Endothelial cell of umbilical vein (primary cell): Measurements from ENCODE around the gene FAM13C. TPM values are rescaled to one million over a fixed set of nuclear protein-coding genes. Genes with fewer than 3 reads are reported as not detected.
"Not testable (repeated sequence)": the region's sequence is repeated elsewhere in the genome, so short reads cannot be mapped to it uniquely, and the experiment has no call there.

Experiments used
- BruUV-seq: library from RNA; stranded (reverse); fragments of 400-500 nt; replicated peaks from 2 replicates; lab custom pipeline; 2021; lab: Mats Ljungman, UMichigan
- CTCF ChIA-PET: fragments of 300-600, 350-600 bp; sonication (Branson Sonifier 250); formaldehyde crosslinking; loops from one replicate; lab custom pipeline; 2021; ENCODE audit warnings: antibody characterized with exemption, inconsistent platforms; lab: Charles Lee
- POLR2A ChIA-PET: fragments of 300-600, 350-600 bp; sonication (Branson Sonifier 250); formaldehyde crosslinking; loops from one replicate; lab custom pipeline; 2021; ENCODE audit warnings: antibody characterized with exemption, inconsistent platforms; lab: Charles Lee
- DNase-seq: peaks from one replicate; pipeline ENCODE4 v3.0.0-alpha.2; 2011; ENCODE audit warnings: low read depth, low spot score
- FAIRE-seq: peaks from 2 replicates; lab custom pipeline; 2011; peaks lifted over from hg19 to GRCh38; lab: Jason Lieb, UNC
- H2AFZ ChIP-seq: 2 replicates; pipeline ENCODE4 v1.6.0; 2012; ENCODE audit warnings: low read depth, low read length, control low read depth, inconsistent platforms
- H3K27ac ChIP-seq: 2 replicates; pipeline ENCODE4 v1.5.1; 2011; ENCODE audit warnings: low read depth, mild to moderate bottlenecking, control low read depth, low read length, moderate library complexity; ENCODE audit not compliant: insufficient read depth
- H3K27me3 ChIP-seq, 2 experiments: 2 replicates each; pipeline versions ENCODE4 v1.6.0 to v1.6.1; 2011; ENCODE audit warnings: low read length in 2 of 2, mixed read lengths in 1 of 2; ENCODE audit not compliant: control insufficient read depth in 2 of 2, insufficient read depth in 2 of 2
- H3K36me3 ChIP-seq, 2 experiments: 2 replicates in 1 of 2; 3 replicates in 1 of 2; pipeline ENCODE4 v1.5.1; 2011; ENCODE audit warnings: low read length in 2 of 2, mild to moderate bottlenecking in 1 of 2, moderate library complexity in 1 of 2; ENCODE audit not compliant: control insufficient read depth in 2 of 2, insufficient read depth in 2 of 2; ENCODE audit errors: extremely low read depth in 1 of 2
- H3K4me1 ChIP-seq: 3 replicates; pipeline ENCODE4 v1.5.1; 2011; ENCODE audit warnings: mild to moderate bottlenecking, low read length; ENCODE audit not compliant: control insufficient read depth, insufficient read depth; ENCODE audit errors: extremely low read depth
- H3K4me2 ChIP-seq: 2 replicates; pipeline ENCODE4 v1.6.1; 2011; ENCODE audit warnings: low read length, control low read depth, mixed read lengths; ENCODE audit not compliant: insufficient read depth
- H3K4me3 ChIP-seq, 3 experiments: fragments of 200-600 bp in 1 of 3; sonication (generic), shearing (Covaris generic) in 1 of 3; replicated peaks in 1 of 3; 2 replicates each; pipeline ENCODE4 v1.5.1; 2011 to 2016; ENCODE audit warnings: control low read depth in 3 of 3, low read length in 3 of 3, mild to moderate bottlenecking in 2 of 3, inconsistent platforms in 1 of 3, low read depth in 1 of 3, moderate library complexity in 1 of 3; ENCODE audit not compliant: insufficient read depth in 1 of 3
- H3K79me2 ChIP-seq: 2 replicates; pipeline ENCODE4 v1.6.0; 2012; ENCODE audit warnings: low read length, inconsistent platforms; ENCODE audit not compliant: control insufficient read depth, insufficient read depth
- H3K9ac ChIP-seq: replicated peaks from 2 replicates; pipeline ENCODE3; 2011; ENCODE audit warnings: low read length, control low read depth; ENCODE audit not compliant: insufficient read depth; ENCODE audit errors: extremely low read depth
- H3K9me1 ChIP-seq: replicated peaks from 3 replicates; pipeline ENCODE4 v1.6.0; 2011; ENCODE audit warnings: mild to moderate bottlenecking, low read length; ENCODE audit not compliant: control insufficient read depth, insufficient read depth; ENCODE audit errors: extremely low read depth
- H3K9me3 ChIP-seq: replicated peaks from 2 replicates; pipeline ENCODE4 v1.5.1; 2012; ENCODE audit warnings: low read length, inconsistent platforms; ENCODE audit not compliant: control insufficient read depth, insufficient read depth
- H4K20me1 ChIP-seq: replicated peaks from 2 replicates; pipeline ENCODE3; 2011; ENCODE audit warnings: mild to moderate bottlenecking, low read length; ENCODE audit not compliant: control insufficient read depth, insufficient read depth; ENCODE audit errors: extremely low read depth
- EZH2 ChIP-seq: IDR thresholded peaks from 2 replicates; pipeline ENCODE4 v1.6.1; 2012; ENCODE audit warnings: borderline replicate concordance, low read depth, mild to moderate bottlenecking, moderate library complexity, low read length, inconsistent platforms; ENCODE audit not compliant: severe bottlenecking
- MYC ChIP-seq: IDR thresholded peaks from one replicate; pipeline ENCODE4 v1.6.1; 2011; ENCODE audit warnings: mild to moderate bottlenecking, low read depth, low read length
- dilution Hi-C: fragments of 300-500 bp; cut with MboI; formaldehyde crosslinking; loops from one replicate; pipeline ENCODE4 v1.15.0; 2019; ENCODE audit warnings: low sequenced_read_pairs; ENCODE audit not compliant: extremely low pct_ligation_motif_present
- intact Hi-C: fragments of 100-400 bp; cut with micrococcal nuclease; formaldehyde crosslinking; loops from one replicate; pipeline ENCODE4 v1.10.0; 2022
- polyA plus RNA-seq, 4 experiments: library from polyadenylated mRNA; depleted of rRNA in 3 of 4; stranded (reverse) in 3 of 4; unstranded in 1 of 4; fragments of >200 nt; gene quantifications; 2 replicates each; pipeline versions ENCODE4 v1.2.1 to v1.2.3, GENCODE V29; 2011 to 2012; ENCODE audit warnings: missing spikeins in 1 of 4
- total RNA-seq: library from RNA; stranded (reverse); gene quantifications from 2 replicates; pipeline ENCODE4 v1.2.3, GENCODE V29; 2021
- TF ChIP-seq, protein P1 (sequence below), 2 donors: IDR thresholded peaks; 1 replicate in 1 of 2; 2 replicates in 1 of 2; pipeline ENCODE4 v1.5.1; 2011; ENCODE audit warnings: low read length in 2 of 2, mild to moderate bottlenecking in 2 of 2, moderate library complexity in 2 of 2, control low read depth in 1 of 2, inconsistent platforms in 1 of 2, low read depth in 1 of 2; ENCODE audit not compliant: insufficient read depth in 1 of 2; ENCODE audit errors: extremely low read depth in 1 of 2

The FAM13C gene
- total and polyA plus RNA-seq, 2 donors (not counting 3 experiments of a cell fraction or from before 2014, with no cell fraction given) = 0.03 TPM; not detected in 1

- H3K36me3 ChIP-seq = no peaks in the 10 kb centered on the region
- peak; percentile 50 for FAIRE-seq
- intact Hi-C loops (loop anchor here (1.0 to 10.0 kb wide), 5 partner anchors 340 to 793 kb away; no protein-coding TSS in a partner anchor), dilution Hi-C loops (no loop called here)
- H4K20me1 ChIP-seq = no peaks in the 10 kb centered on the region
- no peak overlapping the region for H2AFZ ChIP-seq
- no peak overlapping the region for H3K9ac ChIP-seq
- CTCF ChIA-PET = interaction anchor here (0.7 to 1.7 kb wide), 3 partner anchors 9 to 566 kb away, joined by 3 to 9 read pairs (median 3); no protein-coding TSS in a partner anchor
- H3K9me3 ChIP-seq = no peaks in the 10 kb centered on the region
- peak; percentile 52 for DNase-seq
- no peaks in the 10 kb centered on the region for H3K4me1 ChIP-seq
- H3K27me3 ChIP-seq = no peaks in the 10 kb centered on the region
- no peak overlapping the region for H3K27ac ChIP-seq
- H3K4me2 ChIP-seq = no peak overlapping the region
- BruUV-seq = no TSS peak
- no peaks in the 10 kb centered on the region for H3K79me2 ChIP-seq
- H3K4me3 ChIP-seq = no peak overlapping the region
- no peak for TF ChIP-seq EZH2
- TF ChIP-seq, protein P1, sequence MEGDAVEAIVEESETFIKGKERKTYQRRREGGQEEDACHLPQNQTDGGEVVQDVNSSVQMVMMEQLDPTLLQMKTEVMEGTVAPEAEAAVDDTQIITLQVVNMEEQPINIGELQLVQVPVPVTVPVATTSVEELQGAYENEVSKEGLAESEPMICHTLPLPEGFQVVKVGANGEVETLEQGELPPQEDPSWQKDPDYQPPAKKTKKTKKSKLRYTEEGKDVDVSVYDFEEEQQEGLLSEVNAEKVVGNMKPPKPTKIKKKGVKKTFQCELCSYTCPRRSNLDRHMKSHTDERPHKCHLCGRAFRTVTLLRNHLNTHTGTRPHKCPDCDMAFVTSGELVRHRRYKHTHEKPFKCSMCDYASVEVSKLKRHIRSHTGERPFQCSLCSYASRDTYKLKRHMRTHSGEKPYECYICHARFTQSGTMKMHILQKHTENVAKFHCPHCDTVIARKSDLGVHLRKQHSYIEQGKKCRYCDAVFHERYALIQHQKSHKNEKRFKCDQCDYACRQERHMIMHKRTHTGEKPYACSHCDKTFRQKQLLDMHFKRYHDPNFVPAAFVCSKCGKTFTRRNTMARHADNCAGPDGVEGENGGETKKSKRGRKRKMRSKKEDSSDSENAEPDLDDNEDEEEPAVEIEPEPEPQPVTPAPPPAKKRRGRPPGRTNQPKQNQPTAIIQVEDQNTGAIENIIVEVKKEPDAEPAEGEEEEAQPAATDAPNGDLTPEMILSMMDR (IDR thresholded peaks at IDR 0.05; ENCODE audit: extremely low read depth in 1 of 2, insufficient read depth in 1 of 2, low read depth in 1 of 2, low read length in 2 of 2) = peak; percentile 18 to 22
- no peak for TF ChIP-seq MYC
- no peaks in the 10 kb centered on the region for H3K9me1 ChIP-seq
- POLR2A ChIA-PET = no interaction called here
Observed at GRCh38 chr10:59240582-59241183, 121.7 kb downstream of the FAM13C start.

DNA sequence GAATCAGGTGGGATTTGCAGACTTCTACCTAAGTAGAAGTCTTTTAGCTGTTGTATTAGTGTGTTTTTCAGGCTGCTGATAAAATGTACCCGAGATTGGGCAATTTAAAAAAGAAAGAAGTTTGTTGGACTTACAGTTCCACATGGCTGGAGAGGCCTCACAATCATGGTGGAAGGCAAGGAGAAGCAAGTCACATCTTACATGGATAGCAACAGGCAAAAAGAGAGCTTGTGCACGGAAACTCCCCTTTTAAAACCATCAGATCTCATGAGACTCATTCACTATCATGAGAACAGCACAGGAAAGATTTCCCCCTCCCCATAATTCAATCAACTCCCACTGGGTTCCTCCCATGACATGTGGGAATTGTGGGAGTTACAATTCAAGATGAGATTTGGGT is 123.2 kb downstream of the FAM13C start:
- H3K4me2 ChIP-seq, DNase-seq, BruUV-seq, H2AFZ ChIP-seq, FAIRE-seq, H4K20me1 ChIP-seq, POLR2A ChIA-PET, H3K9ac ChIP-seq, dilution Hi-C loops, H3K79me2 ChIP-seq, H3K27me3 ChIP-seq, H3K4me1 ChIP-seq, H3K9me1 ChIP-seq, CTCF ChIA-PET, H3K4me3 ChIP-seq, H3K36me3 ChIP-seq, H3K27ac ChIP-seq, H3K9me3 ChIP-seq, intact Hi-C loops: not testable (repeated sequence)
